Endodermal cell (in vitro differentiated cells): ENCODE results near the gene SIX2. TPM values are rescaled to one million over a fixed set of nuclear protein-coding genes. Genes with fewer than 3 reads are reported as not detected.
A peak's percentile ranks its signal among the peaks of the same experiment; 100 is the strongest.

Source experiments
- DNase-seq: peaks from one replicate; pipeline ENCODE4 v3.0.0-alpha.2; 2017
- H3K27ac ChIP-seq: 2 replicates; pipeline ENCODE4 v1.5.1; 2013; ENCODE audit warnings: mild to moderate bottlenecking, low read depth, low read length, moderate library complexity
- H3K27me3 ChIP-seq: 2 replicates; pipeline ENCODE4 v1.6.1; 2013; ENCODE audit warnings: mild to moderate bottlenecking, low read length, moderate library complexity; ENCODE audit not compliant: insufficient read depth, control insufficient read depth, poor library complexity, severe bottlenecking
- H3K36me3 ChIP-seq: 2 replicates; pipeline ENCODE4 v1.7.0; 2013; ENCODE audit warnings: mild to moderate bottlenecking, low read length, moderate library complexity; ENCODE audit not compliant: control insufficient read depth, insufficient read depth
- H3K4me1 ChIP-seq: one replicate; pipeline ENCODE4 v1.7.0; 2013; ENCODE audit warnings: low read length; ENCODE audit not compliant: control insufficient read depth, insufficient read depth
- H3K4me3 ChIP-seq: 2 replicates; pipeline ENCODE4 v1.5.1; 2013; ENCODE audit warnings: mild to moderate bottlenecking, low read length, moderate library complexity
- H3K9ac ChIP-seq: 2 replicates; pipeline ENCODE4 v1.6.1; 2013; ENCODE audit warnings: mild to moderate bottlenecking, low read length, moderate library complexity; ENCODE audit not compliant: poor library complexity, severe bottlenecking; ENCODE audit errors: extremely low read depth
- H3K9me3 ChIP-seq: 2 replicates; pipeline ENCODE4 v1.6.1; 2013; ENCODE audit warnings: mild to moderate bottlenecking, low read length, moderate library complexity; ENCODE audit not compliant: control insufficient read depth
- H3K27ac Mint-ChIP-seq: 2 replicates; pipeline ENCODE4 v1.8.0; 2020; ENCODE audit warnings: mixed read lengths
- H3K27me3 Mint-ChIP-seq: 2 replicates; pipeline ENCODE4 v1.8.0; 2021; ENCODE audit warnings: mild to moderate bottlenecking, mixed read lengths; ENCODE audit not compliant: insufficient read depth
- H3K36me3 Mint-ChIP-seq: 2 replicates; pipeline ENCODE4 v1.8.0; 2020; ENCODE audit warnings: low read depth, mixed read lengths
- H3K4me1 Mint-ChIP-seq: 2 replicates; pipeline ENCODE4 v1.8.0; 2020; ENCODE audit warnings: mixed read lengths
- H3K4me3 Mint-ChIP-seq: 2 replicates; pipeline ENCODE4 v1.8.0; 2020; ENCODE audit warnings: mild to moderate bottlenecking, moderate library complexity, mixed read lengths
- H3K9me3 Mint-ChIP-seq: 2 replicates; pipeline ENCODE4 v1.8.0; 2020; ENCODE audit warnings: mild to moderate bottlenecking, mixed read lengths
- CTCF ChIP-seq: fragments of 200-600 bp; sonication (generic); conservative IDR thresholded peaks from 2 replicates; pipeline ENCODE4 v1.5.0; 2021; ENCODE audit warnings: antibody characterized with exemption, mild to moderate bottlenecking
- WGBS, 2 experiments: methylation state at CpG; one replicate each; pipeline versions ENCODE4 v1.1.5 to v1.1.7; 2013; ENCODE audit warnings: missing lambda C conversion rate in 2 of 2, mixed read lengths in 1 of 2; ENCODE audit not compliant: insufficient coverage in 1 of 2, insufficient read length in 1 of 2; 5-methylcytosine and 5-hydroxymethylcytosine counted together
- total RNA-seq, 2 donors: library from RNA; stranded (reverse); fragmentation: NEBNext Ultra II Directional in 1 of 2; extraction: Animal tissue kit (Norgen Biotek cat#: 25700) in 1 of 2; gene quantifications; 2 replicates in 1 of 2; 3 replicates in 1 of 2; pipeline ENCODE4 v1.2.1, GENCODE V29; 2021

Gene SIX2
- total RNA-seq, 2 donors from 2014 or later: not detected

GRCh38 chr2:44974064-44974715 is 35.1 kb downstream of the SIX2 start:
- Mint-ChIP-seq H3K4me1 (peaks cover 20% of the 10 kb centered on the region), H3K27ac (no peak overlapping the region), H3K9me3 (no peaks in the 10 kb centered on the region), H3K36me3 (no peaks in the 10 kb centered on the region), H3K4me3 (no peak overlapping the region), H3K27me3 (peaks cover 21% of the 10 kb centered on the region)
- peak; percentile 91 for TF ChIP-seq CTCF
- WGBS, 2 experiments: 43 to 47% methylated on average over 4 to 5 of the region's 6 CpGs
- H3K36me3 ChIP-seq: no peaks in the 10 kb centered on the region
- H3K9me3 ChIP-seq: no peaks in the 10 kb centered on the region
- peaks cover 11% of the 10 kb centered on the region for H3K4me1 ChIP-seq
- no peak overlapping the region for H3K9ac ChIP-seq
- DNase-seq: peak; percentile 90
- H3K4me3 ChIP-seq: no peak overlapping the region
- H3K27me3 ChIP-seq: no peaks in the 10 kb centered on the region
- H3K27ac ChIP-seq: no peak overlapping the region

- no peaks in the 10 kb centered on the region for H3K9me3 ChIP-seq
- TF ChIP-seq CTCF: no peak
- Mint-ChIP-seq H3K27ac (no peak overlapping the region), H3K36me3 (no peaks in the 10 kb centered on the region), H3K4me3 (no peak overlapping the region), H3K27me3 (peaks cover 21% of the 10 kb centered on the region), H3K4me1 (peaks cover 20% of the 10 kb centered on the region), H3K9me3 (no peaks in the 10 kb centered on the region)
- H3K27me3 ChIP-seq: no peaks in the 10 kb centered on the region
- H3K4me3 ChIP-seq: no peak overlapping the region
- peak; percentile 65 for DNase-seq
- no peaks in the 10 kb centered on the region for H3K36me3 ChIP-seq
- no peak overlapping the region for H3K27ac ChIP-seq
- WGBS, 2 experiments: 34 to 36% methylated on average over 9 to 11 of the region's 11 CpGs
- H3K9ac ChIP-seq: no peak overlapping the region
- peaks cover 11% of the 10 kb centered on the region for H3K4me1 ChIP-seq
Measured at GRCh38 chr2:44972771-44973535, 36.3 kb downstream of the SIX2 start.

GRCh38 chr2:44970846-44971450 is 38.3 kb downstream of the SIX2 start:
- Mint-ChIP-seq H3K4me1 (peaks cover 20% of the 10 kb centered on the region), H3K4me3 (no peak overlapping the region), H3K27ac (no peak overlapping the region), H3K36me3 (no peaks in the 10 kb centered on the region), H3K27me3 (peaks cover 19% of the 10 kb centered on the region), H3K9me3 (no peaks in the 10 kb centered on the region)
- no peak for TF ChIP-seq CTCF
- no peaks in the 10 kb centered on the region for H3K9me3 ChIP-seq
- no peak overlapping the region for H3K27ac ChIP-seq
- H3K9ac ChIP-seq: no peak overlapping the region
- H3K4me1 ChIP-seq: peaks cover 11% of the 10 kb centered on the region
- no peak overlapping the region for H3K4me3 ChIP-seq
- WGBS, 2 experiments: 91 to 94% methylated on average over 12 to 15 of the region's 15 CpGs
- no peaks in the 10 kb centered on the region for H3K36me3 ChIP-seq
- no peaks in the 10 kb centered on the region for H3K27me3 ChIP-seq
- no peak for DNase-seq
